ENCODE data around the gene PEX6.

DNA sequence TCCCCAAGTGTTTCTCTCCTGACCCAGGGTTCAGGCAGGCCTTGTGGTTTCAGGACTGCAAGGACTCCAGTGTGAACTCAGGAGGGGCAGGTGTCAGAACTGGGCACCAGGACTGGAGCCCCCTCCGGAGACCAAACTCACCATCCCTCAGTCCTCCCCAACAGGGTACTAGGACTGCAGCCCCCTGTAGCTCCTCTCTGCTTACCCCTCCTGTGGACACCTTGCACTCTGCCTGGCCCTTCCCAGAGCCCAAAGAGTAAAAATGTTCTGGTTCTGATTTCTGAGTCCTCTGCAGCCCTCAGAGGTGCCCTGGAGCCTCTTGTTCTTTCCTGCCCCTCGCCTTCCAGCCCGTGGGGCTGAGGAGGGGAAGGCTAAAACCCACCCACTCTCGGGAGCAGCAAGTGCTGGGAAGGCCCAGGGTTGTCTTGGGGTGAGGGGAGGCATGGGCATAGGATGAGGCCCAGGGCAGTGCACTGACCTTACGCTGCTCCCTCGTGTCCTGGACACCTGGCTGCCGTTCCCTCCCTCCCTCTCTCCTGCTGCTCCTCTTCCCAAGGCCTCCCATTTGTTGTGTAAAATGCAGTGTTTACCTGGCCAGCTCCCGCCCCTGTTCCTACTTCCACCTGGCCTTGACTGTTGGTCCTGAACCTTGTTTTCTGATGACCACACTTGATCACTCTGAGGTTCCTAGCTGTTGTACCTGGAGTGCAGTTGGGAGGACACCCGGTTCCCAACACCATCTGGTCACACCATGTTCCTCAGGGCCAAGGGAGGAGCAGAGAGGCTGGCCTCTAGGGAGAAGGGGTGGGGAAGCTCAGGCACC, 39.8 kb downstream of the PEX6 start:
- no peak for TF ChIP-seq GATA3 (IDR thresholded peaks at IDR 0.05; ENCODE audit: low read depth, low read length)
- no peak for TF ChIP-seq GATA2 (IDR thresholded peaks at IDR 0.05; ENCODE audit: low read depth, low read length)
